Amygdala (tissue), 56 donors: ENCODE results near the gene KLHL35.

Source experiments
- DNase-seq, 56 donors: peaks; one replicate each; lab custom pipeline; 2025; lab: John Stamatoyannopoulos, UW

Gene KLHL35

DNA sequence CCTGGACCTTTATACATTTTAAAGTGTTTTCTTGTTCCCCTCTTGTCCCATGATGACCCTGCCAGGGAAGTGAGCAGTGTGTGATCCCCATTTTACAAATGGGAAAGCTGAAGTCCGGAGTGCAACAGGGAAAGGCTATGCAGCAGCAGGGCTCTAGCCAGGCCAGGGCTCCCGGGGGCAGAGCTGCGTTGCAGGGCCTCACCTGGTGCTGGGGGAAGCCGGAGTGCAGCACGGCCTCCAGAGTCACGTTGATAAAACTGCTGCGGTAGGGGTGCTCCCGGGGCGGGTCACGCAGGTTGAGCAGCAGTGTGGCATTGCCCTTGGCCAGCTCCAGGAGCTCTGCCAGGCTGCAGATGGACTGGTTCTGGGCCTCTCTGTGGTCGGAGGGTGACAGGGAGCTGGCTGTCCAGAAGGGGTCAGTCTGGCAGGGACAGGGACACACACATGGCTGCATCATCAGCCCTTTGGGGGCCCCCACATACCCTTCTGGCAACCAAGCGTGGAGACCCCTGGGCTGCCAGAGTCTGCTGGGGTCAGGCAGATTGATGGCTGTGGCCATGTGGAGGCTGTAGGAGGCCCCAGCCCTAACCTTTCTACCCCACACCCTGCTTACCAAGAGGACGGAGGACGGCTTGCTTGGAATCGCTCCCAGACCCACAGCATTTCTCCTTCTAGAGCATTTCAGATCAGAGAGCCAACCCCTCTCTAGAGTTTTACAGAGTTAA is 9.3 kb upstream of the KLHL35 start:
- DNase-seq: no peak

DNA sequence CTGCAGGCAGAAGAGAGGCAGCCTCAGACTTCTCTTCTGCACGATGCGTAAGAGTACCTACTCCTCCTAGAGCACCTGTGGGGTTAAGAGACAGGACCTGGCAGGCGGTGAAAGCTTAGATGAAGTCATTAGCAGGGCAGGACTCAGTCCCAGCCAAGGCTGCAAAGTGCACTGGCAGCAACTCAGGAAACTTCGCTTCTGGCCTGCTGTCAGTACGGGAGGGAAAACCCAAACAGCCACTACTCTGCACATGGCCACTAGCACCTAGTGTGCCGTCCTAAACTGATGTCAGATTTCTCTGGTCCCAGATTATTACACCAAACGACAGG is 8.8 kb upstream of the KLHL35 start:
- peak in 3 of 56 donors; percentile 8 to 29 (median 9) for DNase-seq

DNA sequence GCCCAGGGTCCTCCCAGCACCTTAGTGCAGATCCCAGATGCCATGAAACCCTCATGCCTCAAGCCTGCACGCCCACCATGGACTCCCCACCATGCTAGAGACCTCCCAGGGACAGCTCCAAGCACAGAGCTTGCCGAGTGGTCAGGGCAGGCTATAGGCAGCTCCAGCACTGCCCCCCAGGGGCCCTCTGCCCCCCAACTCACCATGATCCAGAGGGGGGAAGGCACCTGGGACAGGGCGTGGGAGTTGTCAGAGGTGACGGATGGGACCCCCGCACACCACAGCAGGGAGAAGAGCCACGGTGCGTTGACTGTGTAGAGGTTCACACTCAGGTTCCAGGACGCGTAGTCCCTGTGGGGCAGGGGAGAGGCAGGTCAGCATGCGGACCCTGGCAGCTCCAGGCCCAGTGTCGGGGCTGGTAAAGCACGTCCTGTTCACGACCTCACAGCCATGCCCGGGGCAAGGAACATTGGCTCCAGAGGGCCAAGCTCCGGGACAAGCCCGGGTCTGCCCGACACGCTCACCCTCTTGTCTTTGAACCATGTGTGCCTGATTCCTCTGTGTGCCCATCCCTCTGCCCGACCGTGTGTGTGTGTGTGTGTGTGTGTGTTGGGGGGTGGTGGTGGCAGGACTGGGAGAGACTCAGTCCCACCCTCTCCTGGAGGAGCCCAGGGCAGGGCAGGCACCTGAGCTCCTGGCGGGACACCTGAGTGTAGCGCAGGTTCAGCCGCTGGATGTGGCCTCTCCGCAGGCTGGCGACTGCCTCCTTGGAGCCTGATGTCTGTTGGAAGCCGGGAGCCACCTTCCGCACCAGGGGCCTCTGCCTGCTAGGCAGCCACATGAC is 8.2 kb upstream of the KLHL35 start:
- no peak for DNase-seq

DNA sequence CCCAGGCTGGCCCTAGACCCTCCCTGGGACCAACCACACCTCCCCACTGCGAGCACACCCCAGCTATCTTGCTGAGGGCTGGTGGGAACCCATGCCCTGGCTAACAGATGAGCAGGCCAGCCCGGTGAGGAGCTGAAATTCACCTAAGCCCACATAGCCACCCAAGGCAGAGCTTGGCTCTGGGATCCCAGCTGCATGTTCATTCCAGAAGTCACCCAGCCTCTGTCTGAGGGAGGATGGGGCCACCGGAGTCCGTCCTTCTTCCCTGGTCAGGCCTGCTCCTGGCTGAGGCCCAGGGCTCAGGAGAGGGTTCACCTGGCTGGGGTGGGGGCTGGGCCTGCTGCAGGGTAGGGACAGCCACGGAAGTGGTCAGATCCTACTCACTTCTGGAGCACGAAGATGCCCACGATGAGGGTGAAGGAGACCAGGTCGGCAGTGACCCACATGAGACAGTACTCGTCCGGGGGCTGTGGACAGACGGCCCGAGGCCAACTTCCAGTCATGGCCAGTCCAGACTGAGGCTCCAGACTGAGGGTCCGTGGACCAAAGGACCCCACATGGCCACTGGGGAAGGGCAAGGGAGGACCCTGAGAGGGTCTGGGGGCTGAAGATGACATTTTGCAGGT is 6.6 kb upstream of the KLHL35 start:
- DNase-seq: no peak

DNA sequence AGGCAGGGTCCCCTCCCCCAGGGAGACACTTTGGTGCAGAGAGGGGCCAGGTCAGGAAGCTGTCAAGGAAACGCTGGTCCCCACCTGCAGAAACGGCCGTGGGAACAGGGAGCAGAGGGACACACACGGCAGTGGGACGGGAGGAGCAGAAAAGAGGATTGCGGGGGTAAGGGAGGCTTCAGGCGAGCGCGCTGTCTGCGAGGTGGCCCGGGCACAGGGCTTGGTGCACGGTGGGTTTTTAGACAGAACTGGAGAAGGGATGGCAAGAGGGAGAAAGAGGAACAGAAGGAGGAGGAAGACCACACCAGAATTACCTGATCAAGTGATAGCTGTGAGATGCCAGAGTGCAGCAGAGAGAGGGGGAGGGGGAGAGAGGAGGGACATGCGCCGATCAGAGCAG is 6.0 kb upstream of the KLHL35 start:
- no peak for DNase-seq

DNA sequence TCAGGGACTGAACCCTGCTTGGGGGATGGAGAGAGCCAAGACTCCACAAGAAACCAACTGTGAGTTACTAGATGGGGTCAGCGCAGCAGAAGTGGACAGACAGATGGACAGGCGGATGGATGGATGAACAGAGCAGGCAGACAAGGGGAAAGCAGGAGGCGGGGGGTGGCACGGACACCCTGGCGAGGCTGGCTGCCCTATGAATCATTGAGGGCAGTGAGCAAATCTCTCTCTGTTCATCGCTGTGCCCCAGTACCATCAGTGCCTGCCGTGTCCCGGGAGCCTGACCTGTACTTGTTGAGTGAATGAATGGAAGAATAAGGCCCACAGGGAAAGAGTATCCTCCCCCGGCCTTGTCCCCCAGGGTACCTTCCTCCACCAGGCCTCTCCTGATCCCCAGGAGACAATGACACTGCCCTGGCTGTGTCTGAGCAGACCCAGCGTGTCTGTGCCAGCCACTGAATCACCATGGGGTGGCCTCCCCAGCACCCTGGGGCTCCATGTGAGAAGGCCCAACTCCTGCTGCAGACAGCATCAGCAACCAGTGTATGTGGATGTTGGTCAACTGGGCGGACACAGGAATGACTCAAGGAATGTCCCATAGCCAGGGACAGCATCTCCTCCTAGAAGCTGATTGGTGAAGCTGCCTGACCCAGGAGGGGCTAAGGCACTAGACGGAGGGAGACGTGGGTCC is 5.1 kb upstream of the KLHL35 start:
- no peak for DNase-seq

DNA sequence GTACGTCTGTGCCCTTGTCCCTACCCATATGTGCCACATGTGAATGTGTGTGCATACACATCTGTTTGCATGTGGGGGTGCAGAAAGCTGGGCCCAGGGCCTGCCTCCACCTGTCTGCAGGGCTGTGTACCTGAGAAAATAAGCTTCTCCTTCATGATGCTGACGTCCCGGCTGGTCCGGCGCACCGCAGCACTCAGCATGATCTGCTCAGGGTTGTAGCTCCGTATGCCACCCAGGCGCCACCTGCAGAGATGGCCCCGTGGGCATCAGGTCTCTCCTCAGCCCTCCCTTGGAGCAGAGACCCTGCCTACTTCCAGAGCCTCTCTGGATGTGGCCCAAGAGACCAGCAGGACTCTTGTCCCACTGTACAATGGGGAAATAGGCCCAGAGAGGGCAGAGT is 3.8 kb upstream of the KLHL35 start:
- DNase-seq: no peak

DNA sequence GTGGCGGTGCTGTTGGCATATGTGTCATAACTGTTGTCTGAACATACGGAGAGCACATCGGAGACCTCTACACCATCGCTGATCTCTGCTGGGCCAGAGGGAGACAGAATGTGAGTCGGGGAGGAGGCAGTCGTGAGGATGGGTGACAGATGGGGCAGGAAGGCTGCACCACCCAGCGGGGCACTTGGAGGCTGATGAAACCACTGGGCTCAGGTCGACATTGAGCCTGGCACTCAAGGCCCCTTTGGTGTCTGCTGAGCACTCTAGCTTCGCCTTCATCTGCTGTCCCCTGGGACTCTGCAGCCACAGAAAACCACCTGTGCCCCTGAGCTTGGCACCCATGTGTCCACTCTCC is 2.5 kb upstream of the KLHL35 start:
- no peak for DNase-seq

DNA sequence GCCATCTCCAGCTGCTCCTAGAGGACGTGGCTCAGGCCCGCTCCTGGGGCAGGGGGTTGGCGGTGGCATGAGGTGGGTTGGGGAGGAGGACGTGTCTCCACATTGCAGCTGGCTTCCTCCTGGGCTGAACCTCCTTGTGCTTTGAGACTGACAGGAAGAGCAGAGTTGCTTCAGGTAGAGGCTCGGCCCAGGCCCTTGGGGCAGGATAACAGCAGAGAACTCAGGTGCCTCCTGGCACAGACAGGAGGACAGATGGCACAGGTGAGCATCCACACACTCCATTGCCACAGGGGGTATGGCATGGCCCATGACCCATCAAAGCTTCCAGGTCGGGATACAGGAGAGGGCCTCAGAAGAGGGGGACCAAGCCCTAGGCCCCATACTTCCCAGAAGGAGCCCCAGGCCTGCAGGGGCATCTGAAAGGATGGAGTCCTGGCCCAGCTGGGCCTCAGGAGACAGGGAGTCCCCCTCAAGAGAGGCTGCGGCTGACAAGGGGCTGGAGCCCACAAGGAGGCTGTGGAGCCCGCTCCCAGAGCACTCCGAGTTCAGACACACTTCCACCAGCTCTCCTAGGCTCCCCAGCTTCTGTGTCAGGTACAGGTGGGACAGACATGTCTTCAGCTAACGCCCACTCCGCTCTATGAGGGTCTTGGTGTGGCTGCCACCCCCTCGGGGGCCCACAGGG is 2.0 kb upstream of the KLHL35 start:
- DNase-seq: no peak

DNA sequence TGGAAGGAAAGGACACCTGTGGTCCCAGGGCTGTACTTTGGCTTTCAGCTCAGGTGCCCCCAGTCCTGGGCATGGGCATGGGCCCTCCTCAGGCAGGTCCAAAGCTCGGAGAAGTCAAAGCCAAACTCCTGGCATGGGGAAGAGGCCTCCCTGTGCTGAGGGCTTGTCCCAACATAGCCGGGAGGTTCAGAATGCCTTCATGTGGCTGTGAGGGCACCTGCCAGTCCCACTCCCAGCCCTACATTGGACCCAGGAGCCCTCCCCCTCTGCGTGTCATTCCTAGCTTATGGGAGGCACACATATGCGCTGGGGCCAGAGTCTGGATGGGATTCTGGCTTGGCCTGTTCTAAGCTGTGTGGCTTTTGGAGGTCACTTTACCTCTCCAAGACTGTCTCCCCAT is 1.0 kb upstream of the KLHL35 start:
- DNase-seq: no peak

DNA sequence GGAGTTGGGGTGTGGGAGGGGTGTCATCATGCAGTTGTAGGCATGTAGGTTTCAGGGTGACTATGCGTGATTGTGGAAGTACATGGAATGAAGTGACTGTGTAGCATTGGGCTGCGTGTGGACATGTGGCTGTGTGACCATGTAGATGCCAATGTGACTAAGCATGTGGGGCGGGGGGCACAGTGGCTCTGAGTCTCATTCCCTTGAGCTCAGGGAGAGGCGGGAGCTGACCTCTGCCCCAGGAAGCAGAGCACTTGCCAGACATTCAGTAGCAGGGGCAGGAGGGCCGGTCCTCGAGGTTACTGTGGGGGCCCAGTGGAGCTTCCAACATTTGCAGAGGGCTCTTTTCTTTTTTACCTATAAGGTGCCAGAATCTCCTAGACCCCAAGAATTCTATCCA is 440 bp upstream of the KLHL35 start:
- no peak for DNase-seq

DNA sequence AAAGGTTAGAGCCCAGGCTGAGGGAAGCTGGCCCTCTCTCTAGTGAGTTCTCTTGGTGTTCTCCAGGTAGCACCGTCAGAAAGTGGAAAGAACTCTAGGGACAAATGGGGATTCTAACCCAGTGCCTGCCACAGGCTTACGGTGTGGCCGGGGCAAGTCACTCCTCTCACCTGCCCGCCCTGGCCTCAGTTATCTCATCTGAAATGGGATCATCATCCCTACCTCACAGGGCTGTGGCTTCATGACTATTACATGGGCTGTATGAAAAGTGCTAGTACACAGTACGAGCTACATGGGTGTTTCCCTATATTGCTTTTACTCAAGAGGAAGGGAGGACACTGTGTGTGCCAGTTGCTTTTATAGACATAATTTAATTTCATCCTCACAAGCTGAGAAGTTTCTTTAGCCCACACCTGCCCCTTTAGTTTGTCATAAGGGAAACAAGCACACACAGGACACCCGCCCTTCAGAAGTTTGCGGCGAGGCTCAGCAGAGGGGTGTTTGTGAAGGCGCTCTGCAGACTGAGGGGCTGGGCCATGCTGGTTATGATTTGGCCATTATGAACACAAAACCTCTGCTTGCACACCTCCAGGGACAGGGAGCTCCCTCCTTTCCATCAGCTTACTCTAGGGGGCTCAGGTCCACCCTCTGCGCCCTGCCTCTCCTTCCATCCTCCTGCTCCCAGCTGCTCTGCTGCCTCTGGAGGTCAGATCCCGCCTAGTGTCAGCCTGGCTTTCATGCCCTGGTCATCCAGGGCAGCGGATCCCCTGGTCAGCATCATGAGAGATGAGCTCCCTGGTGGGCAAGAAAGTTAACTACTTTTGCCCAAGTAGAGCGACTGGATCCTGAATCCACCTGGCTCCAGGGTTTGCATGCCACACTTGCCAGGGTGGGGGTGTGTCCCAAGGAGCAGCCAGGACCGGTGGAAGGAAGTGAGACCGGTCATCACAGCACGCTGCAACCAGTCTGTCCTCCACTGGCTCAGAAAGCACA is 1.2 kb downstream of the KLHL35 start:
- DNase-seq: peak in 1 of 56 donors; percentile 9

DNA sequence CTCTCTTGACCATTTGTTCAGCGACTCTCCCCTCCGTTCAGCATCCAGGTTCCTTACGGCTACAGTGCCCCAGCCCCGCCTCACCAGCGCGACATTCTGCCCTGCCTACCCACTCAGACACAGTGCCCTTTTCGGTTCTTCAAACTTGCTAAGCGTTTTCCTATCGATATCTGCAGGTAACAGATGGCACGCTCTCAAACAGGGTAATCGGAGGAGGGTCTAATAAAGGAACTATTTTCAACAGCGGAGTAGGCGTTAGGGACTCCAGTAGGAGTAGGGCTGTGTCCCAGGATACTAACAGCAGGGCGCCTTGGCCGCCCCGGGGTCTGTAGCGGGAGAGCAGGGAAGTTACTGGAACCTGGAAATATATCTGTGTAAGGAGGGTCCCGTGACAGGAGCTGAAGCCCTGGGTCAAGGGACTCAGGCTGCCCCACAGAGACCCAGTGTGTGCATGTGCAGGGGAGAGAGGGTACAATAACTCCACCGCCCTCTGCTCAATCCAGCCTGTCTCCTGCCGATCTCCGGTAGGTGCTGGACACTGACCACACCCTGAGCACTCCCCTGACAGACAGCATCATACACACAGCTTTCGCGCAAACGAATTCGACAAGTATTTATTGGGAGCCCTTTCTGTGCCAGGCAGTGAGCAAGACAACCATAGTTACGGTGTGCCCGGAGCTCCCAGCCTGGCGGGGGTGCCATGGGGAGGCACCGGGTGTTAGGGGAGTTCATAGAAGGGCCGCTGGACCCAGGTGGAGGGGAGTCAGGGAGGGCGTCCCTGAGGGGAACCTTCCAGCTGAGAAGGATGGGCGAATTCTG is 2.1 kb downstream of the KLHL35 start:
- no peak for DNase-seq

DNA sequence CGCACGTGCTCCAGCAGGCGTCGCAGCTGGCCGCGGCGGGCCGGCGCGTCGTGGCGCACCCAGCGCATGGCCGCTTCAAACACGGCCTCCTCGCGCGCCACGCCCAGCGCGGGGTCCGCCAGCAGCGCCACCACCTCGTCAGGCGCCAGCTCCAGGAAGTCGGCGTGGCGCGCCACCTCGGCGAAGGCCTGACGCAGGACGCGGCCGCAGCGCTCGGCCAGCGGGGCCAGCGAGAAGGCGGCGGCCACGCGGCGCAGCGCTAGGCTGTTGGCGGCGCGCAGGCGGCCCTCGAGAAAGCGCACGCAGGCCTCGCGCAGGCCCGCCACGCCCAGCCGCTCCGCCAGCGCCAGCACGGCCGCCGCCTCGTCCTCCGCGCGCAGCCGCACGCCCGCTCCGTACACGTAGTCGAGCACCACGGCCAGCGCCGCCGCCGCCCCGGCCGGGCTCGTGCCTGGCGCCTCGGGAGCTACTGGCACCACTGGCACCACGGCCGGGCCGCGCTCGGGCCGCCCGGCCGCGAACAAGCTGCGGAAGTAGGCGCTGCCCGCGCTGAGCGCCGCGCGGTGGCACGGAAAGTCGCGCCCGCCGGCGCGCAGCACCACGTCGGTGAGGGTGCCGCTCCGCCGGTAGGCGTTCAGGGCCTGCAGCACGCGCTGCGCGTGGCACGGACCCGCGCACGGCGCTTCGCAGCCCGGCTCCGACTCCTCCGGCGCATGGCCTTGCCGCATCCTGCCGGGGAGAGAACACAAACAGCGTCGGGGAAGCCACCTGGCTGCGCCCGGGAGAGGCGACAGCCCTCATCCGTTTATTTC is 2.9 kb downstream of the KLHL35 start:
- DNase-seq: peak in 28 of 56 donors; percentile 4 to 75 (median 40)

DNA sequence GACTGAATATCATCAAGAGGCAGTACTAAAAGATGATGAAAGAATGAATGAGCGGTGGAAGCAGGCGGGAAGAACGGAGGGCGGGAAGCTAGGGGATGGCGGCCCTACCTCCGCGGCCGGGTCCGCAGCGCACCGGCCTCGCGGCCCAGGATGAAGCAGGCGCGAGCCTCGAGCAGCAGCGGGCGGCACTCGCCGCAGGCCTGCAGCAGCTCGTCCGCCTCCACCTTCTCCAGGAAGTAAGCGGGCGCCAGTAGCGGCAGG is 3.4 kb downstream of the KLHL35 start:
- DNase-seq: no peak

DNA sequence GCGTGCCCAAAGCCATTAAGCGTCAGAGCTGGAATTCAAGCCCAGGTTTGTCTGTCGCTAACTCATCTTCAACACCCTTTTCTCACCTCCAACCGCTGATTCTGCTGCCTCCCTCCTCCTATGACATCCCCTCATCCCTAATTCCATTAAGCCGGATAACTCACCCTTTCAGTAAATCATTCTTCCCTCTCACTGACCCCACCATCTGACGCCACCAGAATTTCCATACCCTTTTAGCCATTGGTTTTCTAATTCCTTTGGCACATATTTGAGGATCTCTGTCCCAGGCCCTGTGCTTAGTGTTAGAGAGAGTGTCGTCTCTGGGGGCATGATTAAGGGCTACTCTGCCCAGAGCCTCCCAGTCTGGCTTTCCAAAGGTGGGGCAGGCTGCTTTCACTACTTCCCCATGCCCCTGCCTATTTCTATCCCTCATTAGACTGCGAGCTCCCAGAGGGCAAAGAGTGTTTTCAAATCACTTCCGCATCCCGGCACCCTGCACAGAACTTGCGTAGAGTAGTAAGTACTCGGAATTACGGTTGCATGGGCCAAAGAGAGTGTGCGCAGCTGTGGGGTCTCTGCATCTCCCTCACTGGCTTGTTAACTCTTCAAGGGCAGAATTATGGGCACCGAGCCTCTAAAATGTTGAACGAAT is 3.9 kb downstream of the KLHL35 start:
- DNase-seq: no peak

DNA sequence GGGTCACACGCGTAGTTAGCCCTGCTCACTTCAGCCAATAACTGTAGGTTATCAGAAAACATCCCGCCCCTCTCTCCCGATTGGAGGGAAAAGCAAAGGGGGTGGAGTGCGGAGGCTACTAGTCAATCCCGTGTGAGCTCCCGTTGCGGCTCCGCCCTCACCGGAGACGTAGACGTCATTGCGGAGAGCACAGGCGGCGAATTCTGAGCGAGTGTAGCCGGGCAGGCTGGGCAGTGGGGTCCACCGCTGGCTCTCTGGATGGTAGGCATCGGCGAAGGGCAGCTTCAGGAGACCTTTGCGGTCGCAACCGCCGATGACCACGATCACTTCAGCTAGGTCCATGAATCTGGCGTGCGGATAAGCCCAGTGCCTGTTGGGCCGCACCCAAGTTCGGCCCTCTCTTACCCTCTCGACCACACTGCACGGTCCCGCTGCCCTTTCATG is 4.7 kb downstream of the KLHL35 start:
- DNase-seq: peak in 54 of 56 donors; percentile 22 to 96 (median 76)
